Measurements from ENCODE around the gene GJA9. TPM values are rescaled to one million over a fixed set of nuclear protein-coding genes. Genes with fewer than 3 reads are reported as not detected.
A peak's percentile ranks its signal among the peaks of the same experiment; 100 is the strongest.

GJA9 gene
- total RNA-seq, 1 experiment from 2014 or later: not detected

GRCh38 chr1:38875811-38876210 lies 5.6 kb downstream of the GJA9 start:
- DNase-seq (ENCODE audit: low spot score): no peak
- POLR2A ChIA-PET (ENCODE audit: low non-redundant PET): no interaction called here
- Histone ChIP-seq H3K36me3 (ENCODE audit: insufficient read depth, low read length, poor library complexity, severe bottlenecking) (no peaks in the 10 kb centered on the region), H3K27ac (ENCODE audit: low read depth, low read length, poor library complexity, severe bottlenecking) (no peak overlapping the region), H3K4me3 (ENCODE audit: low read depth, low read length, poor library complexity, severe bottlenecking) (no peak overlapping the region), H3K4me1 (ENCODE audit: insufficient read depth, low read length, poor library complexity, severe bottlenecking) (peaks cover 4% of the 10 kb centered on the region), H3K9me3 (ENCODE audit: low read depth, low read length, poor library complexity, severe bottlenecking) (no peaks in the 10 kb centered on the region), H3K27me3 (replicated peaks; ENCODE audit: insufficient read depth, low read depth, low read length, poor library complexity) (no peaks in the 10 kb centered on the region)
- CTCF ChIA-PET: no interaction called here
- BruUV-seq (replicated peaks): no TSS peak
- intact Hi-C loops (cut with micrococcal nuclease; ENCODE audit: unreplicated experiment): no loop called here
- TF ChIP-seq CTCF (conservative IDR thresholded peaks at IDR 0.05; ENCODE audit: low read depth, low read length): no peak

- Histone ChIP-seq H3K27ac (ENCODE audit: low read depth, low read length, poor library complexity, severe bottlenecking) (peak within 1 kb of the TSS; percentile 61), H3K4me1 (ENCODE audit: insufficient read depth, low read length, poor library complexity, severe bottlenecking) (peaks cover 4% of the 10 kb centered on the region), H3K9me3 (ENCODE audit: low read depth, low read length, poor library complexity, severe bottlenecking) (no peaks in the 10 kb centered on the region), H3K36me3 (ENCODE audit: insufficient read depth, low read length, poor library complexity, severe bottlenecking) (no peaks in the 10 kb centered on the region), H3K4me3 (ENCODE audit: low read depth, low read length, poor library complexity, severe bottlenecking) (peak within 1 kb of the TSS; percentile 83), H3K27me3 (replicated peaks; ENCODE audit: insufficient read depth, low read depth, low read length, poor library complexity) (no peaks in the 10 kb centered on the region)
- DNase-seq (ENCODE audit: low spot score): peak; percentile 97
- CTCF ChIA-PET: no interaction called here
- TSS peak; percentile 54 for BruUV-seq (replicated peaks)
- TF ChIP-seq CTCF (conservative IDR thresholded peaks at IDR 0.05; ENCODE audit: low read depth, low read length) (no peak), EZH2 (IDR thresholded peaks at IDR 0.05; ENCODE audit: borderline replicate concordance, low read depth, low read length, poor library complexity, severe bottlenecking) (no peak)
- intact Hi-C loops (cut with micrococcal nuclease; ENCODE audit: unreplicated experiment): loop anchor here (5.0 kb wide), 1 partner anchor 119 kb away; the partner anchor contains the start of gene AKIRIN1
- POLR2A ChIA-PET (ENCODE audit: low non-redundant PET): interaction anchor here (0.7 kb wide), 1 partner anchor 801 kb away, joined by 3 read pairs; no protein-coding TSS in a partner anchor
Observed at GRCh38 chr1:38873027-38873969, 8.1 kb downstream of the GJA9 start, which contains the start of gene MYCBP. MYCBP (minus strand) TSS chr1:38873348; CDS start chr1:38873305, 43 bp downstream.

GRCh38 chr1:38872401-38873026 lies 8.9 kb downstream of the GJA9 start:
- Histone ChIP-seq H3K27ac (ENCODE audit: low read depth, low read length, poor library complexity, severe bottlenecking) (peak overlapping the region; percentile 61), H3K9me3 (ENCODE audit: low read depth, low read length, poor library complexity, severe bottlenecking) (no peaks in the 10 kb centered on the region), H3K36me3 (ENCODE audit: insufficient read depth, low read length, poor library complexity, severe bottlenecking) (no peaks in the 10 kb centered on the region), H3K27me3 (replicated peaks; ENCODE audit: insufficient read depth, low read depth, low read length, poor library complexity) (no peaks in the 10 kb centered on the region), H3K4me1 (ENCODE audit: insufficient read depth, low read length, poor library complexity, severe bottlenecking) (peaks cover 4% of the 10 kb centered on the region), H3K4me3 (ENCODE audit: low read depth, low read length, poor library complexity, severe bottlenecking) (peak overlapping the region; percentile 83)
- peak; percentile 15 for DNase-seq (ENCODE audit: low spot score)
- TF ChIP-seq CTCF (conservative IDR thresholded peaks at IDR 0.05; ENCODE audit: low read depth, low read length): no peak
- ChIA-PET CTCF (no interaction called here), POLR2A (ENCODE audit: low non-redundant PET) (interaction anchor here (0.7 kb wide), 1 partner anchor 801 kb away, joined by 3 read pairs; no protein-coding TSS in a partner anchor)
- no TSS peak for BruUV-seq (replicated peaks)
- intact Hi-C loops (cut with micrococcal nuclease; ENCODE audit: unreplicated experiment): loop anchor here (5.0 kb wide), 1 partner anchor 120 kb away; the partner anchor contains the start of gene AKIRIN1
